Neutrophil (primary cell): ENCODE results near the gene BCAS3.

Source experiments
- H3K27ac ChIP-seq: fragments of 200-600 bp; sonication (generic); 2 replicates; pipeline ENCODE4 v1.5.1; 2016; ENCODE audit warnings: mild to moderate bottlenecking, moderate library complexity
- H3K27me3 ChIP-seq: fragments of 200-600 bp; sonication (generic); 2 replicates; pipeline ENCODE4 v1.6.0; 2016; ENCODE audit warnings: mild to moderate bottlenecking
- H3K36me3 ChIP-seq: fragments of 200-600 bp; sonication (generic); 2 replicates; pipeline ENCODE4 v1.5.1; 2017
- H3K4me1 ChIP-seq, 2 experiments: fragments of 200-600 bp in 1 of 2; sonication (generic) in 1 of 2; 1 replicate in 1 of 2; 2 replicates in 1 of 2; pipeline versions ENCODE4 v1.5.1 to v1.6.1; 2013 to 2016; ENCODE audit warnings: low read depth in 1 of 2, low read length in 1 of 2, mild to moderate bottlenecking in 1 of 2, moderate library complexity in 1 of 2; ENCODE audit not compliant: control insufficient read depth in 1 of 2, insufficient read depth in 1 of 2
- H3K4me3 ChIP-seq, 2 experiments: fragments of 200-600 bp in 1 of 2; sonication (generic) in 1 of 2; 1 replicate in 1 of 2; 2 replicates in 1 of 2; pipeline ENCODE4 v1.5.1; 2013 to 2016; ENCODE audit warnings: low read depth in 1 of 2, low read length in 1 of 2, mild to moderate bottlenecking in 1 of 2, moderate library complexity in 1 of 2
- H3K9me3 ChIP-seq: fragments of 200-600 bp; sonication (generic); 2 replicates; pipeline ENCODE4 v1.5.1; 2016
- CTCF ChIP-seq: fragments of 200-600 bp; sonication (generic); IDR thresholded peaks from 2 replicates; pipeline ENCODE4 v1.5.1; 2016; ENCODE audit warnings: antibody characterized with exemption

Gene BCAS3

GRCh38 chr17:60646701-60647100 lies 30.9 kb upstream of the BCAS3 start:
- no peak for TF ChIP-seq CTCF

GRCh38 chr17:60647705-60648104 lies 29.9 kb upstream of the BCAS3 start:
- Histone ChIP-seq H3K9me3 (no peaks in the 10 kb centered on the region), H3K4me1 (no peaks in the 10 kb centered on the region), H3K27me3 (no peaks in the 10 kb centered on the region), H3K4me3 (no peak overlapping the region), H3K27ac (no peak overlapping the region), H3K36me3 (peaks cover 42% of the 10 kb centered on the region)
- TF ChIP-seq CTCF: no peak

More at GRCh38 chr17:60646701-60647100, 30.9 kb upstream of the BCAS3 start:
- Histone ChIP-seq H3K27me3 (no peaks in the 10 kb centered on the region), H3K4me1 (no peaks in the 10 kb centered on the region), H3K9me3 (no peaks in the 10 kb centered on the region), H3K4me3 (no peak overlapping the region), H3K36me3 (peaks cover 41% of the 10 kb centered on the region), H3K27ac (peak overlapping the region; percentile 26)

- H3K9me3 ChIP-seq: no peaks in the 10 kb centered on the region
- H3K36me3 ChIP-seq: peaks cover 52% of the 10 kb centered on the region
- H3K4me3 ChIP-seq: no peak overlapping the region
- no peaks in the 10 kb centered on the region for H3K27me3 ChIP-seq
- no peak for TF ChIP-seq CTCF
- H3K4me1 ChIP-seq: no peaks in the 10 kb centered on the region
- peak overlapping the region; percentile 3 for H3K27ac ChIP-seq
Observed at GRCh38 chr17:60652454-60653247, 25.0 kb upstream of the BCAS3 start.

- TF ChIP-seq CTCF: no peak
- Histone ChIP-seq H3K27me3 (no peaks in the 10 kb centered on the region), H3K36me3 (peaks cover 47% of the 10 kb centered on the region), H3K9me3 (no peaks in the 10 kb centered on the region), H3K4me3 (no peak overlapping the region), H3K4me1 (no peaks in the 10 kb centered on the region), H3K27ac (no peak overlapping the region)
Observed at GRCh38 chr17:60653569-60653968, 24.1 kb upstream of the BCAS3 start.

- Histone ChIP-seq H3K9me3 (no peaks in the 10 kb centered on the region), H3K27ac (no peak overlapping the region), H3K27me3 (no peaks in the 10 kb centered on the region), H3K36me3 (peaks cover 24% of the 10 kb centered on the region), H3K4me3 (no peak overlapping the region), H3K4me1 (no peaks in the 10 kb centered on the region)
- TF ChIP-seq CTCF: no peak
Observed at GRCh38 chr17:60656499-60656898, 21.2 kb upstream of the BCAS3 start.
